GM10266 (cell line): Measurements from ENCODE around the gene SS18.
A peak's percentile ranks its signal among the peaks of the same experiment; 100 is the strongest.
"Not testable (repeated sequence)": the region's sequence is repeated elsewhere in the genome, so short reads cannot be mapped to it uniquely, and the experiment has no call there.

Experiments used
- DNase-seq: peaks from one replicate; pipeline ENCODE4 v3.0.0; 2012; ENCODE audit errors: extremely low spot score
- TF ChIP-seq, protein P1 (sequence below): IDR thresholded peaks from 2 replicates; pipeline ENCODE4 v1.5.1; 2012; ENCODE audit warnings: mild to moderate bottlenecking, low read depth; ENCODE audit not compliant: control insufficient read depth, insufficient read depth; ENCODE audit errors: missing control alignments

SS18 gene, protein sequence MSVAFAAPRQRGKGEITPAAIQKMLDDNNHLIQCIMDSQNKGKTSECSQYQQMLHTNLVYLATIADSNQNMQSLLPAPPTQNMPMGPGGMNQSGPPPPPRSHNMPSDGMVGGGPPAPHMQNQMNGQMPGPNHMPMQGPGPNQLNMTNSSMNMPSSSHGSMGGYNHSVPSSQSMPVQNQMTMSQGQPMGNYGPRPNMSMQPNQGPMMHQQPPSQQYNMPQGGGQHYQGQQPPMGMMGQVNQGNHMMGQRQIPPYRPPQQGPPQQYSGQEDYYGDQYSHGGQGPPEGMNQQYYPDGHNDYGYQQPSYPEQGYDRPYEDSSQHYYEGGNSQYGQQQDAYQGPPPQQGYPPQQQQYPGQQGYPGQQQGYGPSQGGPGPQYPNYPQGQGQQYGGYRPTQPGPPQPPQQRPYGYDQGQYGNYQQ

DNA sequence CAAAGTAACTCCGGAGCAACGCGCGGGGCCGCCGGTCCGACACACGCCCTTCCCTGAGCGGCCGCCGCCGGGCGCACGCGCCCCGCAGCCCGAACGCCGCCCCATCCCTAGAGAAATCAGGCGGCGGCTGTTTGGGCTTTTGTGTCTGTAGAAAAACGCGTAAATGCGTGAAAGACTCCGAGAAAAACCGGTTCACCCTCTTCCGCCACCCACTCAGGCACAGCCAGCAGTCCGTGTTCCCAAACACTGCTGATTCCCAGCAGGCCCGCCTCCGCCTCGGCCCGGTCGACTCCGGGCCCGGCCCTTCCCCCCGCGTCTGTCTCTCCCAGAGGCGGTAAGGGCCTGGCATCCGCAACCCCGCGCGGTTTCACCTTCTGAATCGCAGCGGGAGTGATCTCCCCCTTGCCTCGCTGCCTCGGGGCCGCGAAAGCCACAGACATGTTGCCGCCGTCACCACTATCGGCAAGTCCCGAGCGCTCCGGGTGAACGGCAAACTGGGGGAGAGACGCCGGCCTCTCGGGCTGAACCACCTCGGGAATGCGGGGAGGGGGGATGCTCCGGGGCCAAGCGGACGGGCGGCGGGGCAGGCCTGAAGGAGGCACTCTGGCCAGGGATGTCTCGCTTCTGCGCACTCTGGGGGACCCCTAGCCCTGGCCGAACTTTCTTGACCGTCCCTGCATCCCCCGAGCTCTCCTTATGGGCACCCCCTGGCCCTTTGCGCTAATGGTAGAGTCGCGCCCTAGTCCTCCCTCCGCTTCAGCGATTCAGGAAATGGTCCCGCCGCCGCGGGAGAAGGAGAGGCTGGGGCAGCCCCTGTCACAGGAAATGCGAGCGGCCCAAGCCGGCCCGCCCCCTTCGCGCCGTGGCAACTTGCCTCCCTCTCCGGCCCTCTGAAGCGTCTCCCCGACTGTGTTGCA lies at the start of gene SS18:
Gene SS18, minus strand, starts transcription at position 484 of the 917 bp plus-strand sequence. Its CDS starts 44 bp downstream, at position 440.
- TF ChIP-seq, protein P1, sequence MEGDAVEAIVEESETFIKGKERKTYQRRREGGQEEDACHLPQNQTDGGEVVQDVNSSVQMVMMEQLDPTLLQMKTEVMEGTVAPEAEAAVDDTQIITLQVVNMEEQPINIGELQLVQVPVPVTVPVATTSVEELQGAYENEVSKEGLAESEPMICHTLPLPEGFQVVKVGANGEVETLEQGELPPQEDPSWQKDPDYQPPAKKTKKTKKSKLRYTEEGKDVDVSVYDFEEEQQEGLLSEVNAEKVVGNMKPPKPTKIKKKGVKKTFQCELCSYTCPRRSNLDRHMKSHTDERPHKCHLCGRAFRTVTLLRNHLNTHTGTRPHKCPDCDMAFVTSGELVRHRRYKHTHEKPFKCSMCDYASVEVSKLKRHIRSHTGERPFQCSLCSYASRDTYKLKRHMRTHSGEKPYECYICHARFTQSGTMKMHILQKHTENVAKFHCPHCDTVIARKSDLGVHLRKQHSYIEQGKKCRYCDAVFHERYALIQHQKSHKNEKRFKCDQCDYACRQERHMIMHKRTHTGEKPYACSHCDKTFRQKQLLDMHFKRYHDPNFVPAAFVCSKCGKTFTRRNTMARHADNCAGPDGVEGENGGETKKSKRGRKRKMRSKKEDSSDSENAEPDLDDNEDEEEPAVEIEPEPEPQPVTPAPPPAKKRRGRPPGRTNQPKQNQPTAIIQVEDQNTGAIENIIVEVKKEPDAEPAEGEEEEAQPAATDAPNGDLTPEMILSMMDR, result no peak
- DNase-seq, result peak; percentile 92

DNA sequence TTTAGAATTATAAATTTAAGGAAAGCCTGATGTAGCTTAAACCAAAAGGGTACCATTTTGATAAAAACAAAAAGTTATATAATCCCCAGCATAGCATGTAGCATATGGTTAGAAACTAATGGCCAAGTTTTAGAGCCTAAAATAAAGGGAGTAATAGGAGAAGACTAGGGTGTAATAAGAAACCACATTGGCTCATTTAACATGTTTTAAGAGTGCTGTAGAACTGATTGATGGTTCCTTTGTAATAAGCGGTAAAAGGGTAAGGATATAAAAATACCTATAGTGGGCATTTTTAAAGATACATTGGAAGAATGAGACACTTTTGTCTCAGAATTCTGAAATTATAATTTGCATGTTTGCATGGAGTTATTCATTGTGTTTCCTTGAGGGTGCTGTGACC lies 45.1 kb upstream of the SS18 start:
- no peak for DNase-seq
- TF ChIP-seq, protein P1, result no peak

DNA sequence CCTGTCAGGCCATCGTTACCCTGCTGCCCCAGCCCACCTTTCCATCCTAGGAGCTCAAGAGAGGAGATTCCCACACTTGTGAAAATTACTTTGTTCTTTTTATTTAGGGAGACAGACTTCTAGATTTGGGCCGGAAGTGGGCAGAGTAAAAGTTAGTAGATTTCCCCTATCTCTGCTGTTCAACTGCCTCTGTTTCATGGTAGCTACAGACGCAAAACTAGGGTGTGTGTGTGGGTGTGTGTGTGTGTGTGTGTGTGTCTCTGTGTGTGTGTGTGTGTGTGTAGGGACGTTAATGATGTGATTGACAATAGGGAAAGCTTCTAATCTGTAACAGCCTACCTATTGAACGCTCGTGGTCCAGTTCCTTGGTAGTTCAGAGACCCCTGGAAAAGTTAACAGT lies 43.7 kb upstream of the SS18 start:
- TF ChIP-seq, protein P1, result no peak
- DNase-seq, result no peak

DNA sequence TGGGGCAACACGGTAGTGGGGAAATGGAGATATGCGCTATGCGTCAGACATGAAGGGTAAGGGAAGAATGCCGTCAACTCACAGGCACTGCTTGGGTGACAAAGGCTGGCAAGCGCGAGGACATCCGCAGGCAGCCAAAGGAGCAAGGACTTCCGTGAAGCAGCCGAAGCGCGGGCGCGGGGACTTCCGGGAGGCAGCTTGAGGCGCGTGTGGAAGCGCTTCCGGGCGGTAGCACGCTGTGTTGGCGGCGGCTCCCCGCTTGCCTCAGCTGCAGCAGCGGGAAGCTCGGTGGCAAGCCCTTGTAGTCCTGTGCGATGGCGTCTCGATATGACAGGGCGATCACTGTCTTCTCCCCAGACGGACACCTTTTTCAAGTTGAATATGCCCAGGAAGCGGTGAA lies 43.2 kb upstream of the SS18 start, which contains the start of gene PSMA8:
Gene PSMA8, plus strand, starts transcription at position 218 of the 400 bp plus-strand sequence. Its CDS starts 97 bp downstream, at position 315.
- DNase-seq, result peak; percentile 31
- TF ChIP-seq, protein P1, result no peak

DNA sequence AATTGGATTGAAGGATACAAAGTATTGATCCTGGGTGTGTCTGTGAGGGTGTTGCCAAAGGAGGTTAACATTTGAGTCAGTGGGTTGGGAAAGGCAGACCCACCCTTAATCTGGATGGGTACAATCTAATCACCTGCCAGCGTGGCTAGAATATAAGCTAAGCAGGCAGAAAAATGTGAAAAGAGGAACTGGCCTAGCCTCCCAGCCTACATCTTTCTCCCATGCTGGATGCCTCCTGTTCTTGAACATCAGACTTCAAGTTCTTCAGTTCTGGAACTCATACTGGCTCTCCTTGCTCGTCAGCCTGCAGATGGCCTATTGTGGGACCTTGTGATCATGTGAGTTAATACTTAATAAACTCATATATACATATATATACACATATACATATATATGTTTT lies 37.8 kb upstream of the SS18 start:
- not testable (repeated sequence) for DNase-seq

DNA sequence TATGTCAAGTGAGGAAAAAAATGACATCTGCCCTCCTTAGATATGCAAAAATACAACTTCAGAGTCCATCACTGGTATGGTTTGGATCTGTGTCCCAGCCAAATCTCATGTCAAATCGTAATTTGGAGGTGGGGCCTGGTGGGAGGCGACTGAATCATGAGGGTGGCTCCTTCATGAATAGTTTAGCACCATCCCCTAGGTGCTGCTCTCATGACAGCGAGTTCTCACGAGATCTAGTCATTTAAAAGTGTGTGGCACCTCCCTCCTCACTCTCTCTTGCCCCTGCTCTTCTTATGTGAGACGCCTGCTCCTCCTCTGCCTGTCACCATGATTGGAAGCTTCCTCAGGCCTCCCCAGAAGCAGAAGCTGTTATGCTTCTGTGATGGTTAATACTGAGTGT lies 37.4 kb upstream of the SS18 start:
- DNase-seq, result no peak
- TF ChIP-seq, protein P1, result no peak

DNA sequence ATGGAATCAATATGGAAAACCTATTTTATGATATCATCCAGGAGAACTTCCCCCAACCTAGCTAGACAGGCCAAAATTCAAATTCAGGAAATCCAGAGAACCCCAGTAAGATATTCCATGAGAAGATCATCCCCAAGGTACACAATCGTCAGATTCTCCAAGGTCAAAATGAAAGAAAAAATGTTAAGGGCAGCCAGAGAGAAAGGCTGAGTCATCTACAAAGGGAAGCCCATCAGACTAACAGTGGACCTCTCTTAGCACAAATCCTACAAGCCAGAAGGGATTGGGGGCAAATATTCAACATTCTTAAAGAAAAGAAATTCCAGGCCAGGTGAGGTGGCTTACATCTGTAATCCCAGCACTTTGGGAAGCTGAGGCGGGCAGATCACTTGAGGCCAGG lies 31.6 kb upstream of the SS18 start:
- DNase-seq, result not testable (repeated sequence)

DNA sequence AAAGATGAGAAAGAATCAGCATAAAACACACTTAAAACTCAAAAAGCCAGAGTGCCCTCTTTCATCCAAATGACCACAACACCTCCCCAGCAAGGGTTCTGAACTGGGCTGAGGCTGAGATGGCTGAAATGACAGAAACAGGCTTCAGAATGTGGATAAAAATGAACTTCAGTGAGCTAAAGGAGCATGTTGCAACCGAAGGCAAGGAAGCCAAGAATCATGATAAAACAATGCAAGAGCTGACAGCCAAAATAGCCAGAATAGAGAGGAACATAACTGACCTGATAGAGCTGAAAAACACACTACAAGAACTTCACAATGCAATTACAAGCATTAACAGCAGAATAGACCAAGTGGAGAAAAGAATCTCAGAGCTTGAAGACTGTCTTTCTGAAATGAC lies 31.1 kb upstream of the SS18 start:
- no peak for DNase-seq
- TF ChIP-seq, protein P1, result no peak
